CD14-positive monocyte (primary cell): ENCODE measurements around the gene BUB1B. TPM values are rescaled to one million over a fixed set of nuclear protein-coding genes. Genes with fewer than 3 reads are reported as not detected.

Source experiments
- DNase-seq, 3 donors: peaks; one replicate each; pipeline ENCODE4 v3.0.0-alpha.2; 2011 to 2022
- H2AFZ ChIP-seq: 2 replicates; pipeline ENCODE4 v1.6.0; 2012; ENCODE audit warnings: mild to moderate bottlenecking, low read depth, low read length, inconsistent platforms; ENCODE audit not compliant: insufficient read depth, poor library complexity, severe bottlenecking
- H3K27ac ChIP-seq, 2 donors: 1 replicate in 1 of 2; 2 replicates in 1 of 2; pipeline ENCODE4 v1.5.1; 2012 to 2013; ENCODE audit warnings: low read length in 2 of 2, control low read depth in 1 of 2, inconsistent platforms in 1 of 2, low read depth in 1 of 2, mild to moderate bottlenecking in 1 of 2
- H3K27me3 ChIP-seq, 2 donors: one replicate each; pipeline versions ENCODE4 v1.6.0 to v1.6.1; 2011 to 2013; ENCODE audit warnings: low read length in 2 of 2; ENCODE audit not compliant: control insufficient read depth in 2 of 2, insufficient read depth in 2 of 2
- H3K36me3 ChIP-seq, 2 donors: replicated peaks in 1 of 2; 1 replicate in 1 of 2; 2 replicates in 1 of 2; pipeline versions ENCODE4 v1.5.1 to v1.6.1; 2012 to 2013; ENCODE audit warnings: low read length in 2 of 2, control low read depth in 1 of 2, inconsistent platforms in 1 of 2, mild to moderate bottlenecking in 1 of 2; ENCODE audit not compliant: insufficient read depth in 2 of 2, control insufficient read depth in 1 of 2
- H3K4me1 ChIP-seq, 2 donors: 1 replicate in 1 of 2; 2 replicates in 1 of 2; pipeline versions ENCODE4 v1.5.1 to v1.6.1; 2012 to 2013; ENCODE audit warnings: low read length in 2 of 2, control low read depth in 1 of 2, inconsistent platforms in 1 of 2, mild to moderate bottlenecking in 1 of 2, moderate library complexity in 1 of 2; ENCODE audit not compliant: insufficient read depth in 2 of 2, control insufficient read depth in 1 of 2
- H3K4me2 ChIP-seq: replicated peaks from 2 replicates; pipeline ENCODE3; 2012; ENCODE audit warnings: low read length, moderate library complexity, mild to moderate bottlenecking; ENCODE audit not compliant: poor library complexity, severe bottlenecking; ENCODE audit errors: extremely low read depth
- H3K4me3 ChIP-seq, 3 experiments: fragments of 200-600 bp in 1 of 3; sonication (generic) in 1 of 3; replicated peaks in 1 of 3; 1 replicate in 2 of 3; 2 replicates in 1 of 3; pipeline ENCODE4 v1.5.1; 2011 to 2013; ENCODE audit warnings: low read length in 3 of 3, mild to moderate bottlenecking in 3 of 3, control low read depth in 2 of 3, low read depth in 2 of 3, inconsistent platforms in 1 of 3, moderate library complexity in 1 of 3
- H3K79me2 ChIP-seq: 2 replicates; pipeline ENCODE4 v1.6.0; 2012; ENCODE audit warnings: mild to moderate bottlenecking, control low read depth, inconsistent platforms, low read length, moderate library complexity; ENCODE audit not compliant: insufficient read depth
- H3K9ac ChIP-seq: 2 replicates; pipeline ENCODE4 v1.6.0; 2017; ENCODE audit warnings: low read length, mild to moderate bottlenecking; ENCODE audit not compliant: insufficient read depth, poor library complexity, severe bottlenecking
- H3K9me3 ChIP-seq, 2 donors: replicated peaks in 1 of 2; 1 replicate in 1 of 2; 2 replicates in 1 of 2; pipeline versions ENCODE4 v1.5.1 to v1.6.1; 2012 to 2013; ENCODE audit warnings: low read length in 2 of 2, control low read depth in 1 of 2; ENCODE audit not compliant: control insufficient read depth in 1 of 2, insufficient read depth in 1 of 2
- H4K20me1 ChIP-seq: 2 replicates; pipeline ENCODE4 v1.6.0; 2012; ENCODE audit warnings: mild to moderate bottlenecking, low read length, control low read depth, moderate library complexity; ENCODE audit not compliant: insufficient read depth
- H3K27ac Mint-ChIP-seq, 7 donors: one replicate each; pipeline ENCODE4 v1.8.0; 2020; ENCODE audit warnings: mild to moderate bottlenecking in 7 of 7, mixed read lengths in 7 of 7, moderate library complexity in 6 of 7, inconsistent platforms in 2 of 7
- H3K27me3 Mint-ChIP-seq, 3 donors: one replicate each; pipeline ENCODE4 v1.8.0; 2021 to 2022; ENCODE audit warnings: low read depth in 3 of 3, mild to moderate bottlenecking in 3 of 3, mixed read lengths in 3 of 3, moderate library complexity in 3 of 3, inconsistent platforms in 1 of 3
- H3K36me3 Mint-ChIP-seq, 2 donors: one replicate each; pipeline ENCODE4 v1.8.0; 2020; ENCODE audit warnings: mixed read lengths in 2 of 2, inconsistent platforms in 1 of 2, mild to moderate bottlenecking in 1 of 2
- H3K4me1 Mint-ChIP-seq: one replicate; pipeline ENCODE4 v1.8.0; 2020; ENCODE audit warnings: mild to moderate bottlenecking, mixed read lengths
- H3K4me3 Mint-ChIP-seq, 2 donors: one replicate each; pipeline ENCODE4 v1.8.0; 2020; ENCODE audit warnings: mild to moderate bottlenecking in 2 of 2, mixed read lengths in 2 of 2, moderate library complexity in 1 of 2
- H3K9me3 Mint-ChIP-seq, 7 donors: one replicate each; pipeline ENCODE4 v1.8.0; 2020 to 2022; ENCODE audit warnings: mixed read lengths in 7 of 7, mild to moderate bottlenecking in 6 of 7, moderate library complexity in 6 of 7, inconsistent platforms in 2 of 7
- CTCF ChIP-seq: fragments of 200-600 bp; IDR thresholded peaks from one replicate; pipeline ENCODE4 v1.8.0; 2022; ENCODE audit warnings: antibody characterized with exemption, mild to moderate bottlenecking
- WGBS: methylation state at CpG from one replicate; pipeline ENCODE4 v1.1.5; 2013; ENCODE audit warnings: missing lambda C conversion rate; ENCODE audit not compliant: insufficient coverage; 5-methylcytosine and 5-hydroxymethylcytosine counted together
- intact Hi-C, 2 donors: fragments of 100-400 bp; cut with micrococcal nuclease; formaldehyde crosslinking; loops; one replicate each; pipeline versions ENCODE4 v1.15.0 to v1.15.1; 2023
- polyA plus RNA-seq, 3 donors: library from polyadenylated mRNA; depleted of rRNA in 1 of 3; unstranded in 2 of 3; stranded (reverse) in 1 of 3; fragments of 300-500 nt in 2 of 3; fragments of >200 nt in 1 of 3; fragmentation: Illumina TruSeq in 2 of 3; gene quantifications; 1 replicate in 2 of 3; 2 replicates in 1 of 3; pipeline ENCODE4 v1.2.3, GENCODE V29; 2012 to 2021

BUB1B gene
- polyA plus RNA-seq, 3 donors: 0.01 to 0.51 TPM; not detected in 1

- Histone ChIP-seq H2AFZ (peak overlapping the region; percentile 64), H3K9me3 (no peaks in the 10 kb centered on the region), H3K9ac (no peak overlapping the region), H3K4me1 (peaks cover 38 to 40% of the 10 kb centered on the region in 2 donors), H3K4me2 (no peak overlapping the region), H3K27ac (peak overlapping the region; percentile 11 to 20), H3K36me3 (peaks cover 9 to 23% of the 10 kb centered on the region in 2 donors), H3K79me2 (no peaks in the 10 kb centered on the region), H3K4me3 (no peak overlapping the region), H3K27me3 (no peaks in the 10 kb centered on the region), H4K20me1 (no peaks in the 10 kb centered on the region)
- H3K4me3 Mint-ChIP-seq: no peak overlapping the region
- peaks cover 36% of the 10 kb centered on the region for H3K4me1 Mint-ChIP-seq
- H3K27me3 Mint-ChIP-seq: peaks cover 0 to 2% (median 0%) of the 10 kb centered on the region in 3 donors
- intact Hi-C loops: no loop called here
- H3K27ac Mint-ChIP-seq: peak overlapping the region in 5 of 7 donors; percentile 25 to 83 (median 60)
- TF ChIP-seq CTCF: no peak
- peaks cover 9 to 19% of the 10 kb centered on the region in 2 donors for H3K36me3 Mint-ChIP-seq
- peak; percentile 28 to 48 (median 46) for DNase-seq
- no peaks in the 10 kb centered on the region for H3K9me3 Mint-ChIP-seq
- WGBS: 63% methylated on average over 7 of the region's 7 CpGs
Observed at GRCh38 chr15:40232625-40233070, 71.8 kb downstream of the BUB1B start.

- H3K27ac ChIP-seq: peak overlapping the region in 1 of 2 donors; percentile 77
- Mint-ChIP-seq H3K9me3 (no peaks in the 10 kb centered on the region), H3K27ac (peak overlapping the region in 2 of 7 donors; percentile 14 to 50), H3K36me3 (peaks cover 13 to 19% of the 10 kb centered on the region in 2 donors), H3K4me1 (peaks cover 43% of the 10 kb centered on the region), H3K4me3 (no peak overlapping the region), H3K27me3 (peaks cover 5 to 13% (median 12%) of the 10 kb centered on the region in 3 donors)
- no peaks in the 10 kb centered on the region for H4K20me1 ChIP-seq
- DNase-seq: no peak
- no peaks in the 10 kb centered on the region for H3K79me2 ChIP-seq
- H3K4me2 ChIP-seq: peak overlapping the region; percentile 80
- no peak overlapping the region for H3K4me3 ChIP-seq
- intact Hi-C loops: no loop called here
- 94% methylated on average over 2 of the region's 11 CpGs for WGBS
- peaks cover 5 to 11% of the 10 kb centered on the region in 2 donors for H3K36me3 ChIP-seq
- H3K4me1 ChIP-seq: peaks cover 42 to 46% of the 10 kb centered on the region in 2 donors
- H3K9me3 ChIP-seq: no peaks in the 10 kb centered on the region
- no peak overlapping the region for H2AFZ ChIP-seq
- H3K9ac ChIP-seq: peak overlapping the region; percentile 29
- no peak for TF ChIP-seq CTCF
- H3K27me3 ChIP-seq: peaks cover 0 to 9% of the 10 kb centered on the region in 2 donors
Observed at GRCh38 chr15:40233727-40234577, 73.1 kb downstream of the BUB1B start.
